Progenitor cell of endocrine pancreas (in vitro differentiated cells): Measurements from ENCODE around the gene DLG5. TPM values are rescaled to one million over a fixed set of nuclear protein-coding genes. Genes with fewer than 3 reads are reported as not detected.

Experiments used
- DNase-seq: peaks from one replicate; pipeline ENCODE4 v3.0.0; 2021; ENCODE audit warnings: low spot score; ENCODE audit not compliant: unreplicated experiment
- H3K27ac Mint-ChIP-seq: 2 replicates; pipeline ENCODE4 v1.8.0; 2021; ENCODE audit warnings: mild to moderate bottlenecking, moderate library complexity, mixed read lengths
- H3K27me3 Mint-ChIP-seq: 2 replicates; pipeline ENCODE4 v1.8.0; 2021; ENCODE audit warnings: mixed read lengths
- H3K36me3 Mint-ChIP-seq: 2 replicates; pipeline ENCODE4 v1.8.0; 2022; ENCODE audit warnings: mixed read lengths; ENCODE audit not compliant: insufficient read depth
- H3K4me1 Mint-ChIP-seq: 2 replicates; pipeline ENCODE4 v1.8.0; 2021; ENCODE audit warnings: low read depth, mixed read lengths
- H3K4me3 Mint-ChIP-seq: 2 replicates; pipeline ENCODE4 v1.8.0; 2021; ENCODE audit warnings: low read depth, mild to moderate bottlenecking, moderate library complexity, mixed read lengths
- H3K9me3 Mint-ChIP-seq: 2 replicates; pipeline ENCODE4 v1.8.0; 2021; ENCODE audit warnings: low read depth, mixed read lengths
- CTCF ChIP-seq: fragments of 200-600 bp; sonication (generic); IDR thresholded peaks from one replicate; pipeline ENCODE4 v1.5.0; 2021; ENCODE audit warnings: antibody characterized with exemption, mild to moderate bottlenecking; ENCODE audit not compliant: unreplicated experiment
- total RNA-seq: library from RNA; stranded (reverse); gene quantifications from 2 replicates; pipeline ENCODE4 v1.2.1, GENCODE V29; 2021

DLG5 gene
- total RNA-seq, 1 donor from 2014 or later, result 149 TPM

DNA sequence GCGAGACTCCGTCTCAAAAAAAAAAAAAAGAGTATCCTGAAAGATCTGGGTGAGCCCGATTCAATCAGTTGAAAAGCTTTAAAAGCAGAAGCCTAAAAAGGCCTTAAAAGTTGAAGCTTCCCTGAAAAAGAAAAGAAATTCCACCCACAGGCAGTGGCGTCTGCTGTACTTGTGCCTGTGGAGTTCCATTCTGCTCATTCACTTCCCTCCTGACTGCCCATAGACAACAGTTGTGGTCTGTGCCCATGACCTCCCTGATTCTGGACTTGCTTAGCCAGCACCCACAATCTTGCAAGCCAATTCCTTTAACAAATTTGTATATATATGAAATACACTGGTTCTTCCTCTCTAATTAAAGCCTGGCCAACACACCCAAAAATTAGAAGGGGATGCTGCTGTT lies 141.7 kb downstream of the DLG5 start:
- Mint-ChIP-seq H3K27me3 (no peaks in the 10 kb centered on the region), H3K27ac (no peak overlapping the region), H3K36me3 (peaks cover 40% of the 10 kb centered on the region), H3K4me3 (no peak overlapping the region), H3K9me3 (no peaks in the 10 kb centered on the region), H3K4me1 (no peaks in the 10 kb centered on the region)
- TF ChIP-seq CTCF, result no peak
- no peak for DNase-seq

- Mint-ChIP-seq H3K4me1 (no peaks in the 10 kb centered on the region), H3K27me3 (no peaks in the 10 kb centered on the region), H3K27ac (peak overlapping the region; percentile 41), H3K4me3 (no peak overlapping the region), H3K9me3 (peaks cover 5% of the 10 kb centered on the region), H3K36me3 (peaks cover 46% of the 10 kb centered on the region)
- no peak for TF ChIP-seq CTCF
- DNase-seq, result no peak
These were observed 144.1 kb downstream of the DLG5 start for GRCh38 chr10:77782328-77783061.

- Mint-ChIP-seq H3K4me3 (no peak overlapping the region), H3K9me3 (peaks cover 8% of the 10 kb centered on the region), H3K36me3 (peaks cover 45% of the 10 kb centered on the region), H3K27me3 (no peaks in the 10 kb centered on the region), H3K27ac (no peak overlapping the region), H3K4me1 (no peaks in the 10 kb centered on the region)
- no peak for DNase-seq
- TF ChIP-seq CTCF, result no peak
These were observed 144.9 kb downstream of the DLG5 start for GRCh38 chr10:77781451-77782327.

GRCh38 chr10:77780180-77780579 lies 146.4 kb downstream of the DLG5 start:
- peaks cover 45% of the 10 kb centered on the region for H3K36me3 Mint-ChIP-seq
- DNase-seq, result no peak
- H3K27me3 Mint-ChIP-seq, result no peaks in the 10 kb centered on the region
- TF ChIP-seq CTCF, result no peak
- H3K27ac Mint-ChIP-seq, result peak overlapping the region; percentile 67
- peaks cover 3% of the 10 kb centered on the region for H3K4me1 Mint-ChIP-seq
- peaks cover 11% of the 10 kb centered on the region for H3K9me3 Mint-ChIP-seq
- H3K4me3 Mint-ChIP-seq, result no peak overlapping the region

- H3K27me3 Mint-ChIP-seq, result no peaks in the 10 kb centered on the region
- no peak for DNase-seq
- H3K36me3 Mint-ChIP-seq, result peaks cover 37% of the 10 kb centered on the region
- no peak overlapping the region for H3K27ac Mint-ChIP-seq
- TF ChIP-seq CTCF, result no peak
- H3K9me3 Mint-ChIP-seq, result peaks cover 11% of the 10 kb centered on the region
- H3K4me3 Mint-ChIP-seq, result no peak overlapping the region
- peaks cover 3% of the 10 kb centered on the region for H3K4me1 Mint-ChIP-seq
These were observed 150.1 kb downstream of the DLG5 start for GRCh38 chr10:77776487-77776886.
